MM.1S (cell line): ENCODE measurements around the gene RGS7.

Experiments used
- EZH2 ChIP-seq: fragments of 300-600 bp; sonication (generic); optimal IDR thresholded peaks from 2 replicates; pipeline ENCODE3; 2017; ENCODE audit warnings: low read depth, mild to moderate bottlenecking, antibody characterized with exemption, low read length, mixed read lengths
- TF ChIP-seq, protein P1 (sequence below): fragments of 300-600 bp; sonication (generic); IDR thresholded peaks from 2 replicates; pipeline ENCODE4 v1.5.1; 2016; ENCODE audit warnings: antibody characterized with exemption, low read length, mixed read lengths

DNA sequence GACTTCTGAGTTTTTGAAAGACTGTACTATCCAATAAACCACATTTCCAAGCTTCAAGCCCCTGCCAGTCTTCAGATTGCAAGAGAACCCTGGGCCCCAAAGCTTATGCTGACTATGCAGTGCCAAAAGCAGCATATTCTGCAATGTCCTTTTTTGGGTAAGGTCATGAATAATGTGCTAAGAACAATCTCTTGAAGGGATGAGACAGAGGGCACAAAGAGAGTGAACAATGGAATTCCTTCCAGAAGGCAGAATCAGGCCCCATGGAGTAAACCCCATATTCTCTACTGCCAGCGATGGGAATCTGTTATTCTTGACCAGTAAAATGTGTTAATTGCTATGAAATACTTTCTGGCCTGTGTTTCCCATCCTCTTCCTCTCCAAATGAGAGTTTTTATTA is 190.4 kb downstream of the RGS7 start:
- TF ChIP-seq, protein P1, sequence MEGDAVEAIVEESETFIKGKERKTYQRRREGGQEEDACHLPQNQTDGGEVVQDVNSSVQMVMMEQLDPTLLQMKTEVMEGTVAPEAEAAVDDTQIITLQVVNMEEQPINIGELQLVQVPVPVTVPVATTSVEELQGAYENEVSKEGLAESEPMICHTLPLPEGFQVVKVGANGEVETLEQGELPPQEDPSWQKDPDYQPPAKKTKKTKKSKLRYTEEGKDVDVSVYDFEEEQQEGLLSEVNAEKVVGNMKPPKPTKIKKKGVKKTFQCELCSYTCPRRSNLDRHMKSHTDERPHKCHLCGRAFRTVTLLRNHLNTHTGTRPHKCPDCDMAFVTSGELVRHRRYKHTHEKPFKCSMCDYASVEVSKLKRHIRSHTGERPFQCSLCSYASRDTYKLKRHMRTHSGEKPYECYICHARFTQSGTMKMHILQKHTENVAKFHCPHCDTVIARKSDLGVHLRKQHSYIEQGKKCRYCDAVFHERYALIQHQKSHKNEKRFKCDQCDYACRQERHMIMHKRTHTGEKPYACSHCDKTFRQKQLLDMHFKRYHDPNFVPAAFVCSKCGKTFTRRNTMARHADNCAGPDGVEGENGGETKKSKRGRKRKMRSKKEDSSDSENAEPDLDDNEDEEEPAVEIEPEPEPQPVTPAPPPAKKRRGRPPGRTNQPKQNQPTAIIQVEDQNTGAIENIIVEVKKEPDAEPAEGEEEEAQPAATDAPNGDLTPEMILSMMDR: no peak
- no peak for TF ChIP-seq EZH2
